ENCODE measurements around the gene PHPT1.
"Not testable (repeated sequence)": the region's sequence is repeated elsewhere in the genome, so short reads cannot be mapped to it uniquely, and the experiment has no call there.

Gene PHPT1

GRCh38 chr9:136829412-136829811 lies 19.8 kb upstream of the PHPT1 start:
- TF ChIP-seq SUZ12 (IDR thresholded peaks at IDR 0.05) (no peak), CTBP1 (IDR thresholded peaks at IDR 0.05; ENCODE audit: borderline replicate concordance) (no peak), PKNOX1 (IDR thresholded peaks at IDR 0.05) (no peak), ZNF384 (IDR thresholded peaks at IDR 0.05) (no peak), FOXA1 (IDR thresholded peaks at IDR 0.05) (no peak), FOXK2 (IDR thresholded peaks at IDR 0.05) (no peak), HDGF (IDR thresholded peaks at IDR 0.05; ENCODE audit: borderline replicate concordance) (no peak), TARDBP (IDR thresholded peaks at IDR 0.05) (no peak), NFRKB (IDR thresholded peaks at IDR 0.05) (no peak), SP1 (IDR thresholded peaks at IDR 0.05) (no peak), FOXM1 (IDR thresholded peaks at IDR 0.05; ENCODE audit: borderline replicate concordance) (no peak), BHLHE40 (IDR thresholded peaks at IDR 0.05; ENCODE audit: borderline replicate concordance) (no peak), ARNT (IDR thresholded peaks at IDR 0.05) (no peak), L3MBTL2 (conservative IDR thresholded peaks at IDR 0.05) (no peak)
- no peak for DNase-seq (ENCODE audit: extremely low spot score)
- ChIA-PET CTCF (interaction anchor here (0.9 kb wide), 1 partner anchor 13 kb away, joined by 4 read pairs; the partner anchor contains the start of gene AJM1), POLR2A (interaction anchor here (1.1 kb wide), 1 partner anchor 13 kb away, joined by 4 read pairs; no protein-coding TSS in a partner anchor)

GRCh38 chr9:136829981-136830885 lies 19.0 kb upstream of the PHPT1 start:
- CTCF ChIA-PET: interaction anchor here (0.9 kb wide), 1 partner anchor 12 kb away, joined by 4 read pairs; the partner anchor contains the start of gene AJM1
- POLR2A ChIA-PET: interaction anchor here (1.1 kb wide), 1 partner anchor 14 kb away, joined by 4 read pairs; no protein-coding TSS in a partner anchor
- no peak for DNase-seq (ENCODE audit: extremely low spot score)
- TF ChIP-seq SUZ12 (IDR thresholded peaks at IDR 0.05) (no peak), HDGF (IDR thresholded peaks at IDR 0.05; ENCODE audit: borderline replicate concordance) (no peak), ZNF384 (IDR thresholded peaks at IDR 0.05) (no peak), FOXA1 (IDR thresholded peaks at IDR 0.05) (no peak), PKNOX1 (IDR thresholded peaks at IDR 0.05) (no peak), LEF1 (IDR thresholded peaks at IDR 0.05; ENCODE audit: borderline replicate concordance) (no peak), TARDBP (IDR thresholded peaks at IDR 0.05) (no peak), FOXK2 (IDR thresholded peaks at IDR 0.05) (no peak), SP1 (IDR thresholded peaks at IDR 0.05) (no peak), L3MBTL2 (conservative IDR thresholded peaks at IDR 0.05) (no peak), BHLHE40 (IDR thresholded peaks at IDR 0.05; ENCODE audit: borderline replicate concordance) (no peak), ELF4 (IDR thresholded peaks at IDR 0.05) (no peak), ARNT (IDR thresholded peaks at IDR 0.05) (no peak), NFRKB (IDR thresholded peaks at IDR 0.05) (no peak), CTBP1 (IDR thresholded peaks at IDR 0.05; ENCODE audit: borderline replicate concordance) (no peak), FOXM1 (IDR thresholded peaks at IDR 0.05; ENCODE audit: borderline replicate concordance) (no peak)

- TF ChIP-seq HDGF (IDR thresholded peaks at IDR 0.05; ENCODE audit: borderline replicate concordance) (no peak), CTBP1 (IDR thresholded peaks at IDR 0.05; ENCODE audit: borderline replicate concordance) (no peak), LEF1 (IDR thresholded peaks at IDR 0.05; ENCODE audit: borderline replicate concordance) (no peak), L3MBTL2 (conservative IDR thresholded peaks at IDR 0.05) (no peak), NFRKB (IDR thresholded peaks at IDR 0.05) (no peak), FOXA1 (IDR thresholded peaks at IDR 0.05) (no peak), SUZ12 (IDR thresholded peaks at IDR 0.05) (no peak), ZNF384 (IDR thresholded peaks at IDR 0.05) (no peak)
- ChIA-PET CTCF (no interaction called here), POLR2A (no interaction called here)
- no peak for DNase-seq (ENCODE audit: extremely low spot score)
These were observed 18.0 kb upstream of the PHPT1 start for GRCh38 chr9:136831002-136831719.

- DNase-seq (ENCODE audit: extremely low spot score): no peak
- TF ChIP-seq PKNOX1 (IDR thresholded peaks at IDR 0.05): no peak
- TF ChIP-seq CTBP1 (IDR thresholded peaks at IDR 0.05; ENCODE audit: borderline replicate concordance): no peak
- TF ChIP-seq HDGF (IDR thresholded peaks at IDR 0.05; ENCODE audit: borderline replicate concordance): no peak
- TF ChIP-seq FOXA1 (IDR thresholded peaks at IDR 0.05): no peak
- no peak for TF ChIP-seq FOXK2 (IDR thresholded peaks at IDR 0.05)
- TF ChIP-seq LEF1 (IDR thresholded peaks at IDR 0.05; ENCODE audit: borderline replicate concordance): no peak
- TF ChIP-seq ARNT (IDR thresholded peaks at IDR 0.05): no peak
- no peak for TF ChIP-seq SP1 (IDR thresholded peaks at IDR 0.05)
- TF ChIP-seq FOXM1 (IDR thresholded peaks at IDR 0.05; ENCODE audit: borderline replicate concordance): no peak
- no peak for TF ChIP-seq L3MBTL2 (conservative IDR thresholded peaks at IDR 0.05)
- no peak for TF ChIP-seq NFRKB (IDR thresholded peaks at IDR 0.05)
- TF ChIP-seq ELF4 (IDR thresholded peaks at IDR 0.05): no peak
- ChIA-PET POLR2A (no interaction called here), CTCF (no interaction called here)
These were observed 17.5 kb upstream of the PHPT1 start for GRCh38 chr9:136831720-136832104.

- POLR2A ChIA-PET: no interaction called here
- CTCF ChIA-PET: interaction anchor here (1.0 kb wide), 1 partner anchor 10 kb away, joined by 4 read pairs; the partner anchor contains the start of gene AJM1
These were observed 16.6 kb upstream of the PHPT1 start for GRCh38 chr9:136832581-136832980.

GRCh38 chr9:136833381-136834048 lies 15.7 kb upstream of the PHPT1 start:
- not testable (repeated sequence) for DNase-seq (ENCODE audit: extremely low spot score)
- CTCF ChIA-PET: interaction anchor here (0.8 to 1.0 kb wide), 2 partner anchors 9 to 24 kb away, joined by 3 to 4 read pairs; partner anchors contain the start of gene AJM1

More at GRCh38 chr9:136832581-136832980, 16.6 kb upstream of the PHPT1 start:
- TF ChIP-seq HDGF (IDR thresholded peaks at IDR 0.05; ENCODE audit: borderline replicate concordance): no peak
- no peak for TF ChIP-seq FOXA1 (IDR thresholded peaks at IDR 0.05)
- no peak for TF ChIP-seq L3MBTL2 (conservative IDR thresholded peaks at IDR 0.05)
- TF ChIP-seq LEF1 (IDR thresholded peaks at IDR 0.05; ENCODE audit: borderline replicate concordance): no peak
- TF ChIP-seq SUZ12 (IDR thresholded peaks at IDR 0.05): no peak
- TF ChIP-seq SP1 (IDR thresholded peaks at IDR 0.05): no peak
- no peak for TF ChIP-seq BHLHE40 (IDR thresholded peaks at IDR 0.05; ENCODE audit: borderline replicate concordance)
- TF ChIP-seq ZNF384 (IDR thresholded peaks at IDR 0.05): no peak
- TF ChIP-seq FOXM1 (IDR thresholded peaks at IDR 0.05; ENCODE audit: borderline replicate concordance): no peak
- TF ChIP-seq NFRKB (IDR thresholded peaks at IDR 0.05): no peak
- no peak for TF ChIP-seq TARDBP (IDR thresholded peaks at IDR 0.05)
- no peak for TF ChIP-seq ARNT (IDR thresholded peaks at IDR 0.05)
- DNase-seq (ENCODE audit: extremely low spot score): no peak

More at GRCh38 chr9:136833381-136834048, 15.7 kb upstream of the PHPT1 start:
- POLR2A ChIA-PET: not testable (repeated sequence)
